HG03103 (cell line): ENCODE results near the gene P2RY1.
"Not testable (repeated sequence)": the region's sequence is repeated elsewhere in the genome, so short reads cannot be mapped to it uniquely, and the experiment has no call there.

Experiments
- ATAC-seq: cut with Tn5 transposase; IDR thresholded peaks from one replicate; pipeline ENCODE4 v1.9.1; 2021; ENCODE audit warnings: low read depth; ENCODE audit not compliant: unreplicated experiment

P2RY1 gene

GRCh38 chr3:152836269-152836668 is 1.3 kb downstream of the P2RY1 start:
- ATAC-seq = no peak

GRCh38 chr3:152839511-152839910 is 4.6 kb downstream of the P2RY1 start:
- ATAC-seq = no peak

- no peak for ATAC-seq
Observed at GRCh38 chr3:152841131-152841530, 6.2 kb downstream of the P2RY1 start.

GRCh38 chr3:152842413-152842812 is 7.5 kb downstream of the P2RY1 start:
- ATAC-seq = no peak

GRCh38 chr3:152843955-152844354 is 9.0 kb downstream of the P2RY1 start:
- ATAC-seq = no peak

- ATAC-seq = not testable (repeated sequence)
Observed at GRCh38 chr3:152846572-152847202, 11.8 kb downstream of the P2RY1 start.

- ATAC-seq = not testable (repeated sequence)
Observed at GRCh38 chr3:152847599-152847998, 12.7 kb downstream of the P2RY1 start.

GRCh38 chr3:152849996-152850578 is 15.2 kb downstream of the P2RY1 start:
- ATAC-seq = no peak

- ATAC-seq = no peak
Observed at GRCh38 chr3:152853196-152853595, 18.3 kb downstream of the P2RY1 start.

- ATAC-seq = no peak
Observed at GRCh38 chr3:152857082-152857481, 22.2 kb downstream of the P2RY1 start.

GRCh38 chr3:152858170-152858800 is 23.4 kb downstream of the P2RY1 start:
- no peak for ATAC-seq

- no peak for ATAC-seq
Observed at GRCh38 chr3:152860736-152861135, 25.8 kb downstream of the P2RY1 start.

GRCh38 chr3:152865668-152866245 is 30.8 kb downstream of the P2RY1 start:
- no peak for ATAC-seq

- ATAC-seq = no peak
Observed at GRCh38 chr3:152870027-152870426, 35.1 kb downstream of the P2RY1 start.

- ATAC-seq = not testable (repeated sequence)
Observed at GRCh38 chr3:152873314-152873713, 38.4 kb downstream of the P2RY1 start.

GRCh38 chr3:152874896-152875749 is 40.2 kb downstream of the P2RY1 start:
- ATAC-seq = no peak

GRCh38 chr3:152879130-152879789 is 44.3 kb downstream of the P2RY1 start:
- no peak for ATAC-seq

- no peak for ATAC-seq
Observed at GRCh38 chr3:152879790-152880174, 44.9 kb downstream of the P2RY1 start.

GRCh38 chr3:152885076-152885475 is 50.1 kb downstream of the P2RY1 start:
- ATAC-seq = no peak
